Activated CD4-positive, alpha-beta T cell treated with anti-CD3 and anti-CD28 coated beads, Interleukin-2, amount 50 U/mL, for 4 hours (primary cell): ENCODE measurements around the gene HNRNPA2B1.
A peak's percentile ranks its signal among the peaks of the same experiment; 100 is the strongest.
"Not testable (repeated sequence)": the region's sequence is repeated elsewhere in the genome, so short reads cannot be mapped to it uniquely, and the experiment has no call there.

Experiments used
- DNase-seq, 2 experiments: peaks; one replicate each; pipeline ENCODE4 v3.0.0-alpha.2; 2020

HNRNPA2B1 gene

DNA sequence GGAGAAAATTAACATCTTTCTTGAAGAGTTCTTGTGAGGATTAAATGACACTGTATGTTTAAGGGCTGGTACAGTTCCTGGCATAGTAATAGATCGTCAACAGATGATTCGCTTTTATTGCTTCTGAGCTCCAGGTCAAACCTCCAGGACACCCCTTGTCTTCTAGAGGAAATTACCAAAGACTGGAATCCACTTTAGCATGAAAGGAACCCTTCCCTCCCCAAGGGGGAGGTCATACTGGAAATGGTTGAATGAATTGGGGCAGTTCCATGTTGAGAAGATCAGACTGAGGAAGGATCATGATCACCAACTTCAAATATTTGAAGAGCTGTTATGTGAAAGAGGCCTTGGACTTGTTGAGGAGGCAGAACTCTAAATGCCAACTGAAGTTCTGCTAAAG is 39.6 kb downstream of the HNRNPA2B1 start:
- DNase-seq, result no peak

DNA sequence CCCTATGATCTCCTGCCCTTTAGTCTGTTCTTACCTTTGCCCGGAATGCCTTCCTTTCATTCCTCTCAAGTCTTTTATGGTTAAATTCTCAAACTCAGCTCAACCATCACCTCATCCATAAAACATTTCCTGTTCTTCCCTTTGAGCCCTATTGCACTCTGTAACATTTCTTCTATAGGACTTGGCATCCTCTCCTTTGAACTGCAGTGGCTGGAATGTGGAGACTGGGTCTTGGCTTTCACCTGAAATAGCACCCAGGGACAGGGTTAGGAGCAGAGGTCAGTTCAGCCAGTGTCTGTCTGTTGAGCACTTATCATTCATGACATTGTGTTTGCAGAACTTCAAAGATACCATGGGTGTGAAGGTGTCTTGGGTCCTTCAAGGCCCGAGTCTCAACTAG is 41.3 kb downstream of the HNRNPA2B1 start:
- no peak for DNase-seq

DNA sequence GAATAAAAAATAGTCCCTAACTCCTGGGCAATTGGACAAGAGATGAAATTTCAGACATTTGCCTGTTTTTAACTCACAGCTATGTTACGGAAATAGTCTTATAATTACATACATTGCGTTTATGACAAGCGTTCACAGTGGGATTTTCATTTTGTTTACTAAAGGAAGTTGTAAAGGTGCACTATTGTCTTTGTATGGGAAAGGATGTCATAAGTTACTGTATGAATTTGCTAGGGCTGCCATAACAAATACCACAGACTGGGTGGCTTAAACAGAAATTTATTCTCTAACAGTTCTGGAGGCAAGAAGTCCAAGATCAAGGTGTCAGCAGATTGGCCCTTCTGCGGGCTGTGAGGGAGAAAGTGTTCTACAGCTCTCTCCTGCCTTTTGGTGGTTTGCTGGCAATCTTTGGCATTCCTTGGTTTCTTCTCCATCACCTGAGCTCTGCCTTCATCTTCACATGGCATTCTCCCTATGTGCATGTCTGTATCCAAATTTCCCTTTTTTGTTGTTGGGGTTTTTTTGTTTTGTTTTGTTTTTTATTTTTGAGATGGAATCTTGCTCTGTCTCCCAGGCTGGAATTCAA is 42.9 kb downstream of the HNRNPA2B1 start:
- DNase-seq, result no peak

DNA sequence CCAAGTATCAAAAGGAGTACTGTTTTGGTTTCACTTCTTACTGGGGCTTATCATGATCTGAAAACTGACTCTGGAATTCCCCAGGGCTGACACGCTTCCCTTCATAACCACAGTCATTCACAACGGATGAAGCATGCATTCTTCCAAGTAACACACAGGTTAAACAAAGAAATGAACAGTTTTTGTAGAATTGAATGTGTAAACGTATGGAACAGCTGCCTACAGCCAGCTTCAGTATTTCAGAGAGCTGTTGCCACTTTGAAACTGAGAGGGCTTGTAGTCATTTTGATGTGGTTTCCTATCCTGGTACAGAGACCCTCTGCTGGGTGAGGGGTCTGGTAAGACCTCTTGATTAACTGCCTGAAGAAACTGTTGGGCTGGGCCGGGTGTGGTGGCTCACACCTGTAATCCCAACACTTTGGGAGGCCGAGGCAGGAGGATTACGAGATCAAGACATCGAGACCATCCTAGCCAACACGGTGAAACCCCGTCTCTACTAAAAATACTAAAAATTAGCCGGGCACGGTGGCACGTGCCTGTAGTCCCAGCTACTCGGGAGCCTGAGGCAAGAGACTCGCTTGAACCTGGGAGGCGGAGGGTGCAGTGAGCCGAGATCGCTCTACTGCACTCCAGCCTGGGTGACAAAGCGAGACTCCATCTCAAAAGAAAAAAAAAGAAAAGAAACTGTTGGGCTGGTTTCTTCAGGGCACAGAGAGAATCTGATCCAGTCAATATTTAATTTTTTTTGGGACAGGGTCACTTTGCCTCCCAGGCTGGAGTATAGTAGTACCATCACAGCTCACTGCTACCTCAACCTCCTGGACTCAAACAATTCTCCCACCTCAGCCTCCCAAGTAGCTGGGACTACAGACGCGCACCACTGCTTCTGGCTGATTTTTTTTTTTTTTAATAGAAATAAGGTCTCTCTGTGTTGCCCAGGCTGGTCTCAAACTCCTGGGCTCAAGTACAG is 43.8 kb downstream of the HNRNPA2B1 start:
- DNase-seq, result peak; percentile 40 to 54

DNA sequence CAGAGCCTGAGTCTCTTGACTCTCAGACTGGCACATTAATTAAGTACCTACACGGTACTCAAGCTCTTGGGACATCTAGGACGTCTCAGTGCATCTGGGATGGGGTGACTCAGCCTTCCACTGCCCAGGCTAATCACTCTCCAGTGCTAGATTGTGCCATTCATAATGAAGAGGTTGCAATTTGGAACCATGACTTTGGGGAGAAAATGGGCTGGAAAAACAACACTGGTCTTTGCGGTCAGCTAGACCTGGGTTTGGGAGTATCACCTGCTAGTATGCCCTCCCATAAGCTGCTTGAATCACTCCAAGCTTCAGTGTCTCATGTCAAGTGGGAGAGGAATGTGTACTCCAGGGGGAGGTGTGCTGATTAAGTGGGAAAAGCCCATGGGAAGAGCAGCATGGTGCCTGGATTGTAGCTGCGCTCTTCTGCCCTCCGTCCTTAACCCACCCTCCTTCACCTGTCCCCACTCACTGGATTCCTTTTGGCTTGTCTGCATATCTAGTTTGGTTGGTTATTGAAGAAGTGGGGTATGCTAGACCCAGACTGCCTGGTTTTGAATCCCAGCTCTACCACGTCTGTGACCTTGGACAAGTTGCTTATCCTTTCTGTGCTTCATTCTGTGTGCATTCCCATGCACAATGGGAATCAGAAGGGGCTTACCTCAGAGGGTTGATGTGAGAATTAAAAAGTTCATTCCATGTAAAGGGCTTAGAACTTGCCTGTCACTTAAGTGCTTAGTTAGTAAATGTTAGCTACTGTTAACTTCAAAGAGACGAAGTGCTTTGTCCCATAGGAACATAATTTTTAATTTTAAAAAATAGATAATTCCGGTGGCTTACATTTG is 44.8 kb downstream of the HNRNPA2B1 start:
- DNase-seq, result no peak

DNA sequence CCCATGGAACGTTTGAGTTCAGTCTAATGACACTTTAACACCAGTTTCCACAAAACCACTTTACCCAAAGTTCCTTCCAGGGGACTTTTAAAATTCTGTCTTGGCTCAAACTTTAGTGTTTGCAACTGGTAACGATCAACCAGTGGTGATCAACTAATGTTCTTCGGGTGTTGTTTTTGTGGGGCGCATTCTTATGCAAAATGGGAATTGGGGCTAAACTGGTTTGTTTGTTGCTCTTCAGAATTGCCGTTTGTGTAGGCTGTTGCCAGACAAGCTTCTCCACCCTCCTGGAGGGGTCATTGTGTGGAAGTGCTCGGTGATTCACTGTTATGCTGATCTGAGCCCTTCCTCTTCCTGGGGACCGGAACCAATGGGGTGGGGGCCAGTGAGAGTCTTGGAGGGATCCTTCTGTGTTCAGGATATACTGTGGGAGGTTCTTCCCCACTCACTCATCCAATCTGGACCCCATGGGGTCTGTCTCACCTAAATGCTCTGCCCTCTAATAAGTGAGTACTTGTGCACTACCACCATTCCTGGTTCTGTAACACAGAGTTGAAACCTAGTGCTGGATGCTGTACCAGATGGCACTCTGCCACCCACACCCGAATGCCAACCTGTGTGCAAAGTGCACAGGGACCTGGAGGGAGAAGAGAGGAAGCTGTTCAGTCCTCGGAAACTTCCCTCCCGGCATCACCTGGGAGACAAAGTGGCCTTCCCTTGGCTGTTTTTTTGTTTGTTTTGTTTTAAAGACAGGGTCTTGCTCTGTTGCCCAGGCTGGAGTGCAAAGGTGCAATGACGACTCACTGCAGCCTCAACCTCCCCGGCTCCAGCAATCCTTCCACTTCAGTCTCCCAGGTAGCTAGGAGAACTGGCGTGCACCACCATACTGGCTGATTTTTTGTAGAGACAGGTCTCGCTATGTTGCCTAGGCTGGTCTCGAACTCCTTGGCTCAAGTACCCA is 46.4 kb downstream of the HNRNPA2B1 start:
- peak in 1 of 2 experiments; percentile 8 for DNase-seq

- no peak for DNase-seq
Measured at GRCh38 chr7:26153241-26153822, 47.2 kb downstream of the HNRNPA2B1 start.

- DNase-seq, result peak in 1 of 2 experiments; percentile 13
Measured at GRCh38 chr7:26152782-26153240, 47.7 kb downstream of the HNRNPA2B1 start.

GRCh38 chr7:26151953-26152781 is 48.4 kb downstream of the HNRNPA2B1 start, which contains the start of gene NFE2L3:
Gene NFE2L3, plus strand, starts transcription at chr7:26152198. Its CDS starts 301 bp downstream, at chr7:26152499.
- peak; percentile 69 to 72 for DNase-seq

GRCh38 chr7:26151650-26151952 is 48.9 kb downstream of the HNRNPA2B1 start:
- DNase-seq, result no peak

DNA sequence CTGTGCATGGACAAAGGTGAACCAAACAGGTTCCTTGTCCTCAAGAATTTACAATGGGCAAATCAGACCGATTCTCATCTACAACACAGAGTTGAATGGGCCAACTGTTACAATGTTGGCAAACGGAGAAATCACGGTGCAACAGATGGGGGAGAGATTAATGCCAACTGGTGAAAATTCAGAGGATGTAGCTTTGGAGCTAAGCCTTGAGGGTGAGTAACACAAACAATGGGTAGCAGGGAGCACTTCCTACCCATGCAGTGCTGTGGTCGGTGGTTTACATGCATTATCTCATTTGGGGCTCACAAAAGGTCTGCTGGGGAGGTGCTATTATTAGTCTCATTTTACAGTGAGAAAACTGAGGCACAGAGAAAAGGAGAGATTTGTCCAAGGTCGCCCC is 49.5 kb downstream of the HNRNPA2B1 start:
- DNase-seq, result no peak

DNA sequence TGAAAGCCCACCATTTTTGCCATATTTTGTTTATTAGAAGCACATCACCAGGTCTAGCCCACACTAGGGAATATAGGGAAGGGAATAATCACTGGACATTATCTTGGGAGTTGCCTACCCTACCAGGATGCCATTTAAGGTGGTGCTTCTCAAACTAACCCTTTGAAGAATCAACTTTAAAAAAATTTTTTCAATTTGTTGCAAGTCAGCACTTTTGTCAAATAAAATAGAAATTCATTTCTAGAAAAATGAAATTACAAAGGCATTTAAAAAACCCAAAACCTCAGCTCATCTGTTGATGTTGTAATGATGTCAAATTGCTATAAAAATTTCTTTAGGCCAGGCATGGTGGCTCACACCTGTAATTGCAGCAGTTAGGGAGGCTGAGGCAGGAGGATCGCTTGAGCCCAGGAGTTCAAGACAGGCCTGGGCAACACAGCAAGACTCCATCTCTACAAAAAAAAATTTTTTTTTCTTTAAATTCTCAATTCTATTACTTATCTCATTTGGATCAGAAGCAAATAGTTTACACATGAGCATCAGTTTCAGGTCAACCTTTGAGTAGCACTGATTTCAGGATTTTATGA is 51.1 kb downstream of the HNRNPA2B1 start:
- DNase-seq, result no peak

DNA sequence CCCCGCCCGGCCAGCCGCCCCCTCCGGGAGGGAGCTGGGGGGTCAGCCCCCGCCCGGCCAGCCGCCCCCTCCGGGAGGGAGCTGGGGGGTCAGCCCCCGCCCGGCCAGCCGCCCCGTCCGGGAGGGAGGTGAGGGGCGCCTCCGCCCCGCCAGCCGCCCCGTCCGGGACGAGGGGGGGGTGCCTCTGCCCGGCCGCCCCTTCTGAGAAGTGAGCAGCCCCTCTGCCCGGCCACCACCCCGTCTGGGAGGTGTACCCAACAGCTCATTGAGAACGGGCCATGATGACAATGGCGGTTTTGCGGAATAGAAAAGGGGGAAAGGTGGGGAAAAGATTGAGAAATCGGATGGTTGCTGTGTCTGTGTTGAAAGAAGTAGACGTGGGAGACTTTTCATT is 52.2 kb downstream of the HNRNPA2B1 start:
- DNase-seq, result not testable (repeated sequence)

- not testable (repeated sequence) for DNase-seq
Measured at GRCh38 chr7:26147646-26148306, 52.8 kb downstream of the HNRNPA2B1 start.

DNA sequence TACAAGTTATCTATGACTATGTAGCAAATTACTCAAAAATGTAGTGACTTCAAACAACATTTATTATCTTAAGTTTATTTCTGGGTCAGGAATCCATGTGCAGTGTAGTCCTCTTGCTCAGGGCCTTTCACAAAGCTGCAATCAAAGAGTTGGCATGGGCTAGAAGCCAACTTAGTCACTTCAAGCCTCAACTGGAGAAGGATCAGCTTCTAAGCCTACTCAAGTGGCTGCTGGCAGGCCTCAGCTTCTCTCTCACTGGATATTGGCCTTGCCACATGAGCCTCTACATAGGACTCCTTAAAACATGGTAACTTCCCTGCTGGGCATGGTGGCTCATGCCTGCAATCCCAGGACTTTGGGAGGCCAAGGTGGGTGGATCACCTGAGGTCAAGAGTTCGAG is 53.5 kb downstream of the HNRNPA2B1 start:
- no peak for DNase-seq

- no peak for DNase-seq
Measured at GRCh38 chr7:26145238-26145637, 55.3 kb downstream of the HNRNPA2B1 start.

GRCh38 chr7:26144184-26145080 is 56.1 kb downstream of the HNRNPA2B1 start:
- no peak for DNase-seq

DNA sequence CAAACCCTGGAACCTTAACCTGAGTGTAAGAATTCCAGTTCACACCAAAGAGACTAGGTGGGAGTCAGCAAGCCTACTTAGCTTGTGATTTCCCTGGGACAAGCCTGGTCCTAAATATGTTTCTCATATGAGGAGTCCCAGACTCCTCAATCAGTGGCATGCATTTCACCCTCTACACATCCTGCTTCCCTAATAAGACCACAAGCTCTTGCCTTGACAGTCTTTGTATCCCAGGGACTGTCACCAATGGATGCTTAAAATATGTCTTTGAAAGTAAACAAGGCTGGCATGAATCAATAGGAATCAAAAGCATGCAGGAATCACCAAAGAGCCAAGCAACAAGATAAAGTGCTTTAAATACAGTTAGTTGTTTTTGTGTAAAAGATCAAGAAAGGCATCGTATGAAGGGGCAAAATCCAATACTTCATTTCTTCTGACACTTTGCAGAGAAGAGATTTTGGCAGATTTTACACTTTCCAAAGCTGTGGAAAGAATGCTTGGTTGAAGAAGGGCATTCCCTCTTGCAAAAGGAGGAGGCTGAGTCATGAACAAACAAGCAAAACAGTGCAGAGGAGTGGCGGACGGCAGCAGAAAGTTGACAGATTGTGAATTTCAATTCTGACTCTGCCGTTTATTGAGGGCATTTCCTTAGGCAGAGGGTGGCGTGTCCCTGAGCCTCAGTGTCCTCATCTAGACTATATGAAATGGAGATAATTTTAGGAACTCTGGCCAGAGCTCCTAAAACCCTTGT is 57.1 kb downstream of the HNRNPA2B1 start:
- DNase-seq, result no peak
